Adrenal gland (tissue), 12 donors: Measurements from ENCODE around the gene ARIH2. TPM values are rescaled to one million over a fixed set of nuclear protein-coding genes. Genes with fewer than 3 reads are reported as not detected.

ENCODE experiments used
- DNase-seq, 7 donors: peaks; one replicate each; pipeline ENCODE4 v3.0.0-alpha.2; 2019 to 2020
- H3K27ac ChIP-seq, 5 donors: fragments of 200-600 bp; sonication (generic) in 4 of 5; 1 replicate in 3 of 5; 2 replicates in 2 of 5; pipeline versions ENCODE4 v1.5.1 to v1.8.0; 2016 to 2020; ENCODE audit warnings: mild to moderate bottlenecking in 1 of 5
- H3K27me3 ChIP-seq: fragments of 200-600 bp; 2 replicates; pipeline ENCODE4 v1.8.0; 2021
- H3K36me3 ChIP-seq, 2 donors: fragments of 200-600 bp; replicated peaks in 1 of 2; 1 replicate in 1 of 2; 2 replicates in 1 of 2; pipeline versions ENCODE4 v1.5.1 to v1.8.0; 2018 to 2022
- H3K4me1 ChIP-seq, 2 donors: fragments of 200-600 bp; replicated peaks in 1 of 2; 1 replicate in 1 of 2; 2 replicates in 1 of 2; pipeline versions ENCODE4 v1.5.1 to v1.8.0; 2018 to 2021
- H3K4me3 ChIP-seq, 4 donors: fragments of 200-600 bp; sonication (generic) in 3 of 4; one replicate each; pipeline ENCODE4 v1.5.1; 2016 to 2018
- H3K9me3 ChIP-seq, 3 donors: fragments of 200-600 bp; sonication (generic) in 1 of 3; replicated peaks in 1 of 3; 1 replicate in 2 of 3; 2 replicates in 1 of 3; pipeline versions ENCODE4 v1.5.1 to v1.8.0; 2016 to 2021
- CTCF ChIP-seq, 6 experiments: fragments of 450-650 bp in 4 of 6; fragments of 200-600 bp in 2 of 6; sonication (generic) in 1 of 6; IDR thresholded peaks; 1 replicate in 5 of 6; 2 replicates in 1 of 6; pipeline versions ENCODE4 v1.5.1 to v1.8.0; 2016 to 2021; ENCODE audit warnings: antibody characterized with exemption in 6 of 6, mild to moderate bottlenecking in 2 of 6, moderate library complexity in 1 of 6
- POLR2A ChIP-seq, 2 donors: fragments of 450-650 bp; IDR thresholded peaks; one replicate each; pipeline ENCODE4 v1.6.1; 2017; ENCODE audit warnings: antibody characterized with exemption in 2 of 2, mild to moderate bottlenecking in 2 of 2, moderate library complexity in 1 of 2
- WGBS, 4 donors: extraction: QIAGEN DNeasy Blood & Tissue Kit in 2 of 4; methylation state at CpG; one replicate each; pipeline versions ENCODE4 v1.1.5 to v1.1.7; 2013 to 2017; 5-methylcytosine and 5-hydroxymethylcytosine counted together
- intact Hi-C, 2 donors: fragments of 100-400 bp; cut with DNase I; formaldehyde crosslinking; loops; one replicate each; pipeline versions ENCODE4 v1.14.1 to v1.15.0; 2022 to 2023
- polyA plus RNA-seq, 3 donors: library from polyadenylated mRNA; stranded (reverse); fragments of 200-250 nt in 2 of 3; fragments of 350-450 nt in 1 of 3; fragmentation: Illumina TruSeq in 1 of 3; extraction: RNeasy Lipid Tissue Mini Kit (QIAGEN cat#74804) in 1 of 3; gene quantifications; one replicate each; pipeline ENCODE4 v1.2.3, GENCODE V29; 2013 to 2014
- total RNA-seq, 9 donors: library from RNA; depleted of rRNA in 4 of 9; stranded (reverse); fragments of >200 nt in 4 of 9; fragments of 120-200 nt in 1 of 9; fragmentation: NEBNext Ultra II Directional in 1 of 9; extraction: Animal tissue kit (Norgen Biotek cat#: 25700) in 1 of 9; gene quantifications; one replicate each; pipeline versions ENCODE4 v1.1.0 to v1.2.4, GENCODE V29; 2013 to 2023
- donor health status: healthy with polysubstance abuse.
- donor health status: Bipolar disorder and iron deficiency.
- donor health status: DM: yes; HTN: yes; CAD: no.
- donor health status: DM: no; HTN: no; CAD: no.
- donor health status: DM: no; HTN: no; CAD: no.
- donor health status: DM: yes; HTN: yes; CAD: no.

ARIH2 gene
- total and polyA plus RNA-seq, 12 donors = 46.7 to 135 (median 83.1) TPM

GRCh38 chr3:48997102-48997635, 78.5 kb downstream of the ARIH2 start:
- intact Hi-C loops = no loop called here
- TF ChIP-seq CTCF (IDR thresholded peaks at IDR 0.05) = no peak
- no peak for TF ChIP-seq POLR2A (IDR thresholded peaks at IDR 0.05)
- peaks cover 0 to 11% of the 10 kb centered on the region in 2 donors for H3K36me3 ChIP-seq
- H3K27ac ChIP-seq = peak overlapping the region in 1 of 5 donors; percentile 17
- H3K9me3 ChIP-seq = no peaks in the 10 kb centered on the region
- DNase-seq = no peak
- no peaks in the 10 kb centered on the region for H3K27me3 ChIP-seq
- H3K4me1 ChIP-seq = no peaks in the 10 kb centered on the region
- H3K4me3 ChIP-seq = no peak overlapping the region
- WGBS, 4 donors = 66 to 89% (median 88%) methylated on average over 3 to 8 of the region's 8 CpGs

GRCh38 chr3:48997714-48998637, 79.3 kb downstream of the ARIH2 start:
- H3K27ac ChIP-seq = peak overlapping the region in 1 of 5 donors; percentile 52
- H3K4me1 ChIP-seq = no peaks in the 10 kb centered on the region
- 79 to 86% (median 84%) methylated on average over 17 to 20 of the region's 20 CpGs for WGBS, 4 donors
- H3K27me3 ChIP-seq = no peaks in the 10 kb centered on the region
- no peaks in the 10 kb centered on the region for H3K9me3 ChIP-seq
- DNase-seq = peak in 2 of 7 donors; percentile 38 to 91
- intact Hi-C loops = no loop called here
- H3K36me3 ChIP-seq = peaks cover 0 to 11% of the 10 kb centered on the region in 2 donors
- H3K4me3 ChIP-seq = no peak overlapping the region
- TF ChIP-seq POLR2A (IDR thresholded peaks at IDR 0.05) (no peak), CTCF (IDR thresholded peaks at IDR 0.05) (no peak)

- no peak for DNase-seq
- intact Hi-C loops = no loop called here
- Histone ChIP-seq H3K27me3 (no peaks in the 10 kb centered on the region), H3K4me1 (no peaks in the 10 kb centered on the region), H3K4me3 (no peak overlapping the region), H3K9me3 (no peaks in the 10 kb centered on the region), H3K36me3 (peaks cover 0 to 11% of the 10 kb centered on the region in 2 donors), H3K27ac (peak overlapping the region in 1 of 5 donors; percentile 52)
- no peak for TF ChIP-seq POLR2A (IDR thresholded peaks at IDR 0.05)
- no peak for TF ChIP-seq CTCF (IDR thresholded peaks at IDR 0.05)
- WGBS, 4 donors = 73 to 90% (median 88%) methylated on average over 4 to 8 of the region's 8 CpGs
Measured at GRCh38 chr3:48999085-48999858, 80.6 kb downstream of the ARIH2 start.

GRCh38 chr3:49001155-49001554, 82.5 kb downstream of the ARIH2 start:
- peaks cover 0 to 10% of the 10 kb centered on the region in 2 donors for H3K36me3 ChIP-seq
- peaks cover 0 to 2% of the 10 kb centered on the region in 2 donors for H3K4me1 ChIP-seq
- H3K27me3 ChIP-seq = no peaks in the 10 kb centered on the region
- H3K27ac ChIP-seq = peak overlapping the region in 1 of 5 donors; percentile 8
- no peak overlapping the region for H3K4me3 ChIP-seq
- TF ChIP-seq CTCF (IDR thresholded peaks at IDR 0.05) = no peak
- no peak for TF ChIP-seq POLR2A (IDR thresholded peaks at IDR 0.05)
- H3K9me3 ChIP-seq = no peaks in the 10 kb centered on the region
- 89 to 97% (median 93%) methylated on average over 3 to 6 of the region's 6 CpGs for WGBS, 4 donors
- DNase-seq = no peak
- intact Hi-C loops = no loop called here
